ENCODE data around the gene PCDHGC5.

GRCh38 chr5:141523991-141524390 is 35.1 kb downstream of the PCDHGC5 start:
- TF ChIP-seq, protein P1, sequence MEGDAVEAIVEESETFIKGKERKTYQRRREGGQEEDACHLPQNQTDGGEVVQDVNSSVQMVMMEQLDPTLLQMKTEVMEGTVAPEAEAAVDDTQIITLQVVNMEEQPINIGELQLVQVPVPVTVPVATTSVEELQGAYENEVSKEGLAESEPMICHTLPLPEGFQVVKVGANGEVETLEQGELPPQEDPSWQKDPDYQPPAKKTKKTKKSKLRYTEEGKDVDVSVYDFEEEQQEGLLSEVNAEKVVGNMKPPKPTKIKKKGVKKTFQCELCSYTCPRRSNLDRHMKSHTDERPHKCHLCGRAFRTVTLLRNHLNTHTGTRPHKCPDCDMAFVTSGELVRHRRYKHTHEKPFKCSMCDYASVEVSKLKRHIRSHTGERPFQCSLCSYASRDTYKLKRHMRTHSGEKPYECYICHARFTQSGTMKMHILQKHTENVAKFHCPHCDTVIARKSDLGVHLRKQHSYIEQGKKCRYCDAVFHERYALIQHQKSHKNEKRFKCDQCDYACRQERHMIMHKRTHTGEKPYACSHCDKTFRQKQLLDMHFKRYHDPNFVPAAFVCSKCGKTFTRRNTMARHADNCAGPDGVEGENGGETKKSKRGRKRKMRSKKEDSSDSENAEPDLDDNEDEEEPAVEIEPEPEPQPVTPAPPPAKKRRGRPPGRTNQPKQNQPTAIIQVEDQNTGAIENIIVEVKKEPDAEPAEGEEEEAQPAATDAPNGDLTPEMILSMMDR (conservative IDR thresholded peaks at IDR 0.05; ENCODE audit: low read depth, low read length), result no peak
- TF ChIP-seq EZH2 (IDR thresholded peaks at IDR 0.05; ENCODE audit: low read length, unreplicated experiment) (no peak), EZH2phosphoT487 (IDR thresholded peaks at IDR 0.05; ENCODE audit: borderline replicate concordance, low read length) (no peak)
